HepG2 (cell line): Measurements from ENCODE around the gene MED22. TPM values are rescaled to one million over a fixed set of nuclear protein-coding genes. Genes with fewer than 3 reads are reported as not detected.
A peak's percentile ranks its signal among the peaks of the same experiment; 100 is the strongest.

Experiments
- ATAC-seq: fragments of 200-7000 bp; cut with Tn5 transposase; 3 replicates; pipeline ENCODE4 v1.9.1; 2020; ENCODE audit warnings: mild to moderate bottlenecking, moderate library complexity
- BruUV-seq: library from RNA; stranded (reverse); fragments of 400-500 nt; replicated peaks from 2 replicates; lab custom pipeline; 2021; lab: Mats Ljungman, UMichigan
- CTCF ChIA-PET: fragments of 300-600 bp; formaldehyde crosslinking; extraction: SDS; loops from one replicate; lab custom pipeline; 2021; ENCODE audit warnings: low total read pairs, inconsistent platforms, low intra/inter-chr PET ratio; lab: Yijun Ruan, JAX
- POLR2A ChIA-PET: fragments of 350-600 bp; sonication (Branson Sonifier 250); formaldehyde crosslinking; loops from one replicate; lab custom pipeline; 2020; ENCODE audit warnings: antibody characterized with exemption, inconsistent platforms; lab: Yijun Ruan, JAX
- DNase-seq: peaks from one replicate; pipeline ENCODE4 v3.0.0-alpha.2; 2015; ENCODE audit warnings: low spot score
- FAIRE-seq: peaks from 3 replicates; lab custom pipeline; 2011; peaks lifted over from hg19 to GRCh38; lab: Jason Lieb, UNC
- H2AFZ ChIP-seq: one replicate; pipeline ENCODE4 v1.6.1; 2011; ENCODE audit warnings: low read length, inconsistent platforms
- H3K27ac ChIP-seq: fragments of 300-600 bp; 3 replicates; pipeline ENCODE4 v1.8.0; 2011; ENCODE audit warnings: mixed run types, mild to moderate bottlenecking, mixed read lengths, low read length, inconsistent platforms; ENCODE audit not compliant: insufficient read depth; ENCODE audit errors: extremely low read length
- H3K27me3 ChIP-seq, 2 experiments: fragments of 200-600 bp in 1 of 2; 2 replicates in 1 of 2; 3 replicates in 1 of 2; pipeline versions ENCODE4 v1.6.0 to v1.8.0; 2011; ENCODE audit warnings: low read length in 2 of 2, mild to moderate bottlenecking in 2 of 2, moderate library complexity in 2 of 2, inconsistent platforms in 1 of 2; ENCODE audit not compliant: insufficient read depth in 2 of 2, control insufficient read depth in 1 of 2
- H3K36me3 ChIP-seq, 2 experiments: fragments of 200-600 bp in 1 of 2; replicated peaks in 1 of 2; 2 replicates in 1 of 2; 3 replicates in 1 of 2; pipeline versions ENCODE4 v1.5.1 to v1.8.0; 2011; ENCODE audit warnings: low read length in 2 of 2, inconsistent platforms in 1 of 2; ENCODE audit not compliant: insufficient read depth in 2 of 2, control insufficient read depth in 1 of 2
- H3K4me1 ChIP-seq: 2 replicates; pipeline ENCODE4 v1.5.1; 2012; ENCODE audit warnings: low read length, inconsistent platforms; ENCODE audit not compliant: insufficient read depth
- H3K4me2 ChIP-seq: 2 replicates; pipeline ENCODE4 v1.6.0; 2011; ENCODE audit warnings: low read depth, low read length, inconsistent platforms
- H3K4me3 ChIP-seq, 3 experiments: fragments of 200-600 bp in 1 of 3; sonication (generic), shearing (Covaris generic) in 1 of 3; replicated peaks in 1 of 3; 2 replicates each; pipeline ENCODE4 v1.5.1; 2011 to 2016; ENCODE audit warnings: low read length in 3 of 3, inconsistent platforms in 2 of 3, low read depth in 2 of 3, mild to moderate bottlenecking in 2 of 3, control low read depth in 1 of 3, mixed read lengths in 1 of 3; ENCODE audit not compliant: insufficient read depth in 1 of 3
- H3K79me2 ChIP-seq: one replicate; pipeline ENCODE4 v1.6.1; 2011; ENCODE audit warnings: low read length, inconsistent platforms; ENCODE audit not compliant: insufficient read depth
- H3K9ac ChIP-seq: 2 replicates; pipeline ENCODE4 v1.6.0; 2011; ENCODE audit warnings: mild to moderate bottlenecking, low read depth, low read length, inconsistent platforms; ENCODE audit not compliant: insufficient read depth
- H3K9me3 ChIP-seq: 2 replicates; pipeline ENCODE4 v1.5.1; 2012; ENCODE audit warnings: mild to moderate bottlenecking, low read length
- H4K20me1 ChIP-seq: 2 replicates; pipeline ENCODE4 v1.6.0; 2011; ENCODE audit warnings: inconsistent platforms, mild to moderate bottlenecking, low read length, moderate library complexity; ENCODE audit not compliant: insufficient read depth
- ARNT2 ChIP-seq: sonication (generic); formaldehyde crosslinking; IDR thresholded peaks from 2 replicates; pipeline ENCODE4 v1.8.0; 2022; ENCODE audit warnings: mild to moderate bottlenecking, low read depth, missing genetic modification reagents, moderate library complexity
- CCDC6 ChIP-seq: sonication (generic); formaldehyde crosslinking; IDR thresholded peaks from 2 replicates; pipeline ENCODE4 v1.8.1; 2022; ENCODE audit warnings: mild to moderate bottlenecking, missing genetic modification reagents, moderate library complexity
- CEBPB ChIP-seq: IDR thresholded peaks from 2 replicates; pipeline ENCODE4 v1.6.1; 2011; ENCODE audit warnings: low read depth, low read length, improper control_type of control experiment, borderline replicate concordance
- CEBPG ChIP-seq: IDR thresholded peaks from 2 replicates; pipeline ENCODE4 v1.6.1; 2016
- CENPBD1 ChIP-seq: sonication (generic); formaldehyde crosslinking; IDR thresholded peaks from 2 replicates; pipeline ENCODE4 v1.8.0; 2022; ENCODE audit warnings: missing genetic modification reagents, low read depth, mild to moderate bottlenecking, borderline replicate concordance
- CREB3 ChIP-seq: sonication (generic); formaldehyde crosslinking; IDR thresholded peaks from 2 replicates; pipeline ENCODE4 v1.5.0; 2020; ENCODE audit warnings: missing genetic modification reagents
- ETV5 ChIP-seq: IDR thresholded peaks from 2 replicates; pipeline ENCODE4 v1.6.1; 2018; ENCODE audit warnings: missing biosample characterization, missing genetic modification reagents, inconsistent platforms, borderline replicate concordance
- FLYWCH1 ChIP-seq: sonication (generic); formaldehyde crosslinking; IDR thresholded peaks from 2 replicates; pipeline ENCODE4 v1.8.1; 2023; ENCODE audit warnings: mild to moderate bottlenecking, missing genetic modification reagents
- GTF2F1 ChIP-seq: fragments of 150-350 bp; IDR thresholded peaks from 2 replicates; pipeline ENCODE4 v1.6.1; 2014; ENCODE audit warnings: low read length
- MAFF ChIP-seq: IDR thresholded peaks from 2 replicates; pipeline ENCODE4 v1.6.1; 2011; ENCODE audit warnings: low read depth, low read length, improper control_type of control experiment
- MATR3 ChIP-seq: sonication (generic); formaldehyde crosslinking; IDR thresholded peaks from 2 replicates; pipeline ENCODE4 v1.4.0; 2020; ENCODE audit warnings: missing genetic modification reagents
- MAX ChIP-seq: IDR thresholded peaks from 2 replicates; pipeline ENCODE4 v1.6.1; 2012; ENCODE audit warnings: inconsistent platforms
- MTF2 ChIP-seq: sonication (generic); formaldehyde crosslinking; IDR thresholded peaks from 2 replicates; pipeline ENCODE4 v1.5.0; 2020; ENCODE audit warnings: missing genetic modification reagents, borderline replicate concordance
- PAF1 ChIP-seq: IDR thresholded peaks from 2 replicates; pipeline ENCODE4 v1.6.1; 2016; ENCODE audit warnings: missing genetic modification reagents, missing compliant biosample characterization
- POLR2AphosphoS2 ChIP-seq: IDR thresholded peaks from 2 replicates; pipeline ENCODE4 v1.6.1; 2011; ENCODE audit warnings: low read depth, low read length, improper control_type of control experiment
- PRMT3 ChIP-seq: sonication (generic); formaldehyde crosslinking; IDR thresholded peaks from 2 replicates; pipeline ENCODE4 v1.8.1; 2022; ENCODE audit warnings: low read depth, mild to moderate bottlenecking, moderate library complexity, missing genetic modification reagents, borderline replicate concordance
- RBM22 ChIP-seq: fragments of 200-400 bp; formaldehyde crosslinking; optimal IDR thresholded peaks from 2 replicates; pipeline ENCODE3; 2017; ENCODE audit warnings: mild to moderate bottlenecking, low read length, moderate library complexity
- SP4 ChIP-seq: sonication (generic); formaldehyde crosslinking; IDR thresholded peaks from 2 replicates; pipeline ENCODE4 v1.8.1; 2023; ENCODE audit warnings: mild to moderate bottlenecking, missing genetic modification reagents
- TAF15 ChIP-seq: fragments of 200-400 bp; formaldehyde crosslinking; IDR thresholded peaks from one replicate; pipeline ENCODE4 v1.6.1; 2018; ENCODE audit warnings: mild to moderate bottlenecking, low read depth, low read length; ENCODE audit not compliant: poor library complexity, severe bottlenecking
- TOE1 ChIP-seq: sonication (generic); formaldehyde crosslinking; IDR thresholded peaks from 2 replicates; pipeline ENCODE4 v1.4.0; 2020; ENCODE audit warnings: mild to moderate bottlenecking, missing genetic modification reagents
- ZBTB1 ChIP-seq: sonication (generic); formaldehyde crosslinking; IDR thresholded peaks from 2 replicates; pipeline ENCODE4 v1.4.0; 2020; ENCODE audit warnings: missing genetic modification reagents, borderline replicate concordance
- ZNF263 ChIP-seq: sonication (generic); formaldehyde crosslinking; IDR thresholded peaks from 2 replicates; pipeline ENCODE4 v1.4.0; 2020; ENCODE audit warnings: missing genetic modification reagents
- ZNF354B ChIP-seq: sonication (generic); formaldehyde crosslinking; IDR thresholded peaks from 2 replicates; pipeline ENCODE4 v1.8.0; 2022; ENCODE audit warnings: mild to moderate bottlenecking, missing genetic modification reagents
- ZNF367 ChIP-seq: sonication (generic); formaldehyde crosslinking; IDR thresholded peaks from 2 replicates; pipeline ENCODE4 v1.4.0; 2020; ENCODE audit warnings: missing genetic modification reagents, borderline replicate concordance
- ZNF501 ChIP-seq: sonication (generic); formaldehyde crosslinking; IDR thresholded peaks from 2 replicates; pipeline ENCODE4 v1.5.1; 2020; ENCODE audit warnings: mild to moderate bottlenecking, moderate library complexity, missing genetic modification reagents
- ZNF674 ChIP-seq: sonication (generic); formaldehyde crosslinking; IDR thresholded peaks from 2 replicates; pipeline ENCODE4 v1.5.0; 2020; ENCODE audit warnings: low read depth, mild to moderate bottlenecking, missing genetic modification reagents
- WGBS: methylation state at CpG from one replicate; pipeline ENCODE4 v1.1.6; 2017; ENCODE audit warnings: low lambda C conversion rate; 5-methylcytosine and 5-hydroxymethylcytosine counted together
- in situ Hi-C: cut with HindIII; loops from 2 replicates; pipeline ENCODE4 v1.10.0; 2017; ENCODE audit warnings: low pct_unique_long_range_greater_than_20kb; ENCODE audit not compliant: extremely low pct_ligation_motif_present
- intact Hi-C: fragments of 100-400 bp; cut with micrococcal nuclease; formaldehyde crosslinking; loops from one replicate; pipeline ENCODE4 v1.10.0; 2022; ENCODE audit not compliant: unreplicated experiment
- polyA plus RNA-seq, 8 experiments: library from polyadenylated mRNA; depleted of rRNA in 3 of 8; stranded (reverse) in 7 of 8; unstranded in 1 of 8; fragments of >200 nt; fragmentation: Illumina TruSeq in 4 of 8; extraction: Trizol in 4 of 8; gene quantifications; 2 replicates each; pipeline versions ENCODE4 v1.2.1 to v1.2.3, GENCODE V29; 2011 to 2016; ENCODE audit warnings: low read depth in 4 of 8, missing spikeins in 1 of 8, mixed read lengths in 1 of 8; ENCODE audit not compliant: insufficient read depth in 1 of 8
- total RNA-seq, 5 experiments: library from RNA; depleted of rRNA; stranded (reverse); fragments of >200 nt; fragmentation: Illumina TruSeq; extraction: Trizol; gene quantifications; 2 replicates each; pipeline ENCODE4 v1.2.3, GENCODE V29; 2016; ENCODE audit warnings: low read depth in 1 of 5

Gene MED22
- total and polyA plus RNA-seq, 2 of the 13 experiments (the other 11 are each of a cell fraction or from before 2014, with no cell fraction given) = 15.8 to 22.1 TPM

- TF ChIP-seq CENPBD1 (CRISPR knock-in tag) = no peak
- TF ChIP-seq CREB3 (CRISPR knock-in tag) = no peak
- no peak for TF ChIP-seq SP4 (CRISPR knock-in tag)
- no peak for TF ChIP-seq GTF2F1
- no peak for TF ChIP-seq ZNF501 (CRISPR knock-in tag)
- TF ChIP-seq CCDC6 (CRISPR knock-in tag) = no peak
- TF ChIP-seq ZNF354B (CRISPR knock-in tag) = no peak
- TF ChIP-seq MTF2 (CRISPR knock-in tag) = no peak
Observed at GRCh38 chr9:133369933-133370332, 22.0 kb upstream of the MED22 start (continued).

GRCh38 chr9:133369422-133369821 lies 21.5 kb upstream of the MED22 start:
- Histone ChIP-seq H3K4me3 (no peak overlapping the region), H3K27me3 (no peaks in the 10 kb centered on the region), H3K9ac (no peak overlapping the region), H4K20me1 (peaks cover 96% of the 10 kb centered on the region), H3K4me2 (no peak overlapping the region), H2AFZ (no peak overlapping the region), H3K9me3 (no peaks in the 10 kb centered on the region), H3K79me2 (peaks cover 95% of the 10 kb centered on the region), H3K36me3 (peaks cover 20 to 88% of the 10 kb centered on the region in 2 experiments), H3K27ac (no peak overlapping the region), H3K4me1 (peaks cover 61% of the 10 kb centered on the region)
- DNase-seq (no peak), FAIRE-seq (no peak), ATAC-seq (no peak)
- POLR2A ChIA-PET = interaction anchor here (0.9 kb wide), 1 partner anchor 11 kb away, joined by 3 read pairs; no protein-coding TSS in a partner anchor
- CTCF ChIA-PET = no interaction called here
- WGBS = 93% methylated on average over 3 of the region's 6 CpGs
- TF ChIP-seq ETV5 (no peak), MAX (no peak), CCDC6 (CRISPR knock-in tag) (no peak), PRMT3 (CRISPR knock-in tag) (no peak), CEBPB (peak; percentile 66), FLYWCH1 (CRISPR knock-in tag) (no peak), TAF15 (no peak), PAF1 (no peak), ZNF367 (CRISPR knock-in tag) (no peak), ZNF263 (CRISPR knock-in tag) (no peak), ZNF674 (CRISPR knock-in tag) (no peak), POLR2AphosphoS2 (0 out of 2 replicates have a peak, but pooled peaks have one; percentile 44), RBM22 (peak; percentile 10), MAFF (no peak), CEBPG (CRISPR knock-in tag) (0 out of 2 replicates have a peak, but pooled peaks have one; percentile 8), ARNT2 (CRISPR knock-in tag) (no peak), TOE1 (CRISPR knock-in tag) (no peak), ZBTB1 (CRISPR knock-in tag) (no peak), MATR3 (no peak)
- BruUV-seq = no TSS peak
- intact Hi-C loops = no loop called here
- in situ Hi-C loops = no loop called here
